Measurements from ENCODE around the gene MYH11.

- no peak for TF ChIP-seq CTCF (optimal IDR thresholded peaks at IDR 0.05 in 1 of 3, IDR thresholded peaks at IDR 0.05 in 1 of 3, conservative IDR thresholded peaks at IDR 0.05 in 1 of 3; ENCODE audit: extremely low read depth in 1 of 3, insufficient read depth in 2 of 3, low read length in 3 of 3)
- no peak for TF ChIP-seq EZH2 (IDR thresholded peaks at IDR 0.05; ENCODE audit: low read length)
Observed at GRCh38 chr16:15658556-15658955, 198.3 kb downstream of the MYH11 start.
